Activated T-helper 2 cell treated with anti-CD3 and anti-CD28 coated beads, Interferon-gamma antibody, Interleukin-2, Interleukin-4, amounts not matched to agents 10 μg/mL and 5 μg/mL and 100 μg/mL, durations not matched to agents 14 hours and 24 hours and 36 hours (primary cell): ENCODE data around the gene RAPH1. TPM values are rescaled to one million over a fixed set of nuclear protein-coding genes. Genes with fewer than 3 reads are reported as not detected.
"Not testable (repeated sequence)": the region's sequence is repeated elsewhere in the genome, so short reads cannot be mapped to it uniquely, and the experiment has no call there.

Experiments used
- DNase-seq: peaks from one replicate; pipeline ENCODE4 v3.0.0; 2021; ENCODE audit warnings: low spot score
- H3K27ac Mint-ChIP-seq: one replicate; pipeline ENCODE4 v1.8.0; 2021; ENCODE audit warnings: mixed read lengths
- H3K27me3 Mint-ChIP-seq: one replicate; pipeline ENCODE4 v1.8.0; 2021; ENCODE audit warnings: low read depth, mixed read lengths
- H3K36me3 Mint-ChIP-seq: one replicate; pipeline ENCODE4 v1.8.0; 2021; ENCODE audit warnings: low read depth, mixed read lengths
- H3K4me1 Mint-ChIP-seq: one replicate; pipeline ENCODE4 v1.8.0; 2021; ENCODE audit warnings: low read depth, mixed read lengths
- H3K4me3 Mint-ChIP-seq: one replicate; pipeline ENCODE4 v1.8.0; 2021; ENCODE audit warnings: low read depth, mild to moderate bottlenecking, moderate library complexity, mixed read lengths
- H3K9me3 Mint-ChIP-seq: one replicate; pipeline ENCODE4 v1.8.0; 2021; ENCODE audit warnings: mixed read lengths
- intact Hi-C: fragments of 100-400 bp; cut with micrococcal nuclease; formaldehyde crosslinking; loops from one replicate; pipeline ENCODE4 v1.15.1; 2023
- total RNA-seq: library from RNA; stranded (reverse); gene quantifications from 2 replicates; pipeline ENCODE4 v1.2.3, GENCODE V29; 2022

Gene RAPH1
- total RNA-seq, 1 donor from 2014 or later, result 2.8 TPM

DNA sequence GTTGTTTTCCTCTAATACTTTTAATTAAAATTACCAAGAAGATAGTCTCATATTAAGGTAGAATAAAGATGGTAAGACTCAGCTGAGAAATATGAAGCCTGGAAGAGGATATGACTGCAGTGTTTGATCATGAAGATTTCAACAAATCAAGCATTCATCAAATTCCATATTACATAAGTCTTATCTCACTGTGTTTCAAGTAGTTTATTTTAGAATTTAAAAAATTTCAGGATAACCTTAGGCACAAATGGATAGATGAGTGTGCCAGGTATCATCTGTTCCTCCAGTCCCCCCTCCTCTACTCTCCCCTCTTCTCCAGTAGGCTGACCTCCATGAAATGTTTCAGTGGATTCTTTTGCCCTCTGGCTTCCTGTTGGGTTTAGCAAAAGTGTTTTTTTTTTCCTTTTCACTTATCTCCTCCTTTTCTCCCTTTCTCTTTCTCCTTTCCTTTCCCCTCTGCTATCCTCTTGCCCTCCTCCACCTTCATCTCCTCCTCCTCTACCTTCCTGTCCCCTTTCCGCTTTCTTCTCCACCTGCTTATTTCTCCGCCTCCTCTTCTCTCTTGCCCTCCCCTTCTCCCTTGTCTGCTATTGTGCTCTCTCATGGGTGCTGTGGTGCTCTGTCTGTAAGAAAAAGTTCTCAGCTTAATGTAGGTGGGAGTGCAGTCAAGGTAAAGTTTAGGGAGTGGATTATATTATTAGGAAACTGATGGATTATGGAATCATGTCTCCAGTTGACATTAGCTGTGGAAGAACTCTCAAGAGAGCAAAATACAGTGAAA is 134.1 kb downstream of the RAPH1 start:
- no peaks in the 10 kb centered on the region for H3K27me3 Mint-ChIP-seq
- peaks cover 23% of the 10 kb centered on the region for H3K36me3 Mint-ChIP-seq
- intact Hi-C loops, result no loop called here

DNA sequence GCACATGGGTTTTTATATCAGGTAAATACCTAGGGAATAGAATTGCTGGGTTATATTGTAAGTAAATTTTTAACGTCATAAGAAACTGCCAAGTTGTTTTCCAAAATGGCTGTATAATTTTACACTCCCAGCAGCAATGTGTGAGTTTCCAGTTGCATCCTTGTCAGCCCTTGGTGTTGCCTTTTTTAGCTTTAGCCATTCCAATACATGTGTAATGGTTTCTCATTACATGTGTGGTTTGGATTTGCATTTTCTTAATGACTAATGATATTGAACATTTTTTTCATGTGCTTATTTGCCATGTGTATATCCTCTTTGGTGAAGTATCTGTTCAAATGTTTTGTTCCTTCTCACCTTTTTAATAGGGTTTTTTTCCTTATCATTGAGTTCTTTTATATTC is 136.1 kb downstream of the RAPH1 start:
- no peak for DNase-seq
- no peaks in the 10 kb centered on the region for H3K4me1 Mint-ChIP-seq
- peaks cover 23% of the 10 kb centered on the region for H3K36me3 Mint-ChIP-seq
- intact Hi-C loops, result no loop called here
- H3K9me3 Mint-ChIP-seq, result peaks cover 7% of the 10 kb centered on the region
- no peaks in the 10 kb centered on the region for H3K27me3 Mint-ChIP-seq
- no peak overlapping the region for H3K4me3 Mint-ChIP-seq
- H3K27ac Mint-ChIP-seq, result no peak overlapping the region

More for the DNA sequence above, 134.1 kb downstream of the RAPH1 start:
- no peak for DNase-seq
- Mint-ChIP-seq H3K9me3 (peaks cover 7% of the 10 kb centered on the region), H3K4me1 (peaks cover 4% of the 10 kb centered on the region), H3K27ac (no peak overlapping the region), H3K4me3 (no peak overlapping the region)

DNA sequence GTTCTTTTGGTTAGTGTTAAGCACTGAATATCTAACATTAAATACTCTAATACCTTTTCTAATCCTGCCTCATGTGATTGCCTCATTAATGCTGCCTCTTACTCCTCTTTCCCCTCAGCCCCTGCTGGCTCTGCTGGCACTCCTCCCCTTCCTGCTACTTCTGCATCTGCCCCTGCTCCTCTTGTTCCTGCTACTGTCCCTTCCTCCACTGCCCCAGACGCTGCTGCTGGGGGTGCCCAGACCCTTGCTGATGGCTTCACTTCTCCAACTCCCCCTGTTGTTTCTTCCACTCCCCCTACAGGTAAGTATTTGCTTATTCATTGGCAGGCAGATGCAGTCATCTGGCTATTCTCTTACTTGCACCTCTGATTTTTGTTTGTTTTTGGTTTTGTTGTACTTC is 138.4 kb downstream of the RAPH1 start:
- Mint-ChIP-seq H3K27ac (no peak overlapping the region), H3K4me1 (no peaks in the 10 kb centered on the region), H3K27me3 (no peaks in the 10 kb centered on the region), H3K36me3 (peaks cover 27% of the 10 kb centered on the region), H3K4me3 (no peak overlapping the region), H3K9me3 (peaks cover 7% of the 10 kb centered on the region)
- DNase-seq, result no peak
- intact Hi-C loops, result no loop called here

DNA sequence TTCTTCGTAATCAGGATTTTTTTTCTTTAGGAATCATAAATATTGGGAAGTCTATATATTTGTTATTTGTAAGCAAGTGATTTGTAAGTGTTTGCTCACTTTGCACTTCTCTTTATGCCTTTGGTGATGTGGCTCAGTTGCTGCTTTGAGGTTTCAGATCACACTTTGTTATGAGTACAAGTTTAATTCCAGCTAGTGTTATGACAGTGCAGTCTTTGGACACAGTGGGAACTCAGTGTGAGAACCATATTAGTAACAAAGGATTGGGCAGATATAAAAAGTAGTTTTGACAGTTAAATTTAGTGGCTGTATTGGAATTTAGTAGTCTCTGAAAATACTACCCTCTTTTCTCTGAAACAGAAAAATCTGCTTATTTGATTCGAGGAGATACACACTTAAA is 139.2 kb downstream of the RAPH1 start:
- peaks cover 27% of the 10 kb centered on the region for H3K36me3 Mint-ChIP-seq
- H3K9me3 Mint-ChIP-seq, result peaks cover 7% of the 10 kb centered on the region
- H3K27me3 Mint-ChIP-seq, result no peaks in the 10 kb centered on the region
- DNase-seq, result no peak
- no peaks in the 10 kb centered on the region for H3K4me1 Mint-ChIP-seq
- no peak overlapping the region for H3K4me3 Mint-ChIP-seq
- intact Hi-C loops, result no loop called here
- H3K27ac Mint-ChIP-seq, result no peak overlapping the region

DNA sequence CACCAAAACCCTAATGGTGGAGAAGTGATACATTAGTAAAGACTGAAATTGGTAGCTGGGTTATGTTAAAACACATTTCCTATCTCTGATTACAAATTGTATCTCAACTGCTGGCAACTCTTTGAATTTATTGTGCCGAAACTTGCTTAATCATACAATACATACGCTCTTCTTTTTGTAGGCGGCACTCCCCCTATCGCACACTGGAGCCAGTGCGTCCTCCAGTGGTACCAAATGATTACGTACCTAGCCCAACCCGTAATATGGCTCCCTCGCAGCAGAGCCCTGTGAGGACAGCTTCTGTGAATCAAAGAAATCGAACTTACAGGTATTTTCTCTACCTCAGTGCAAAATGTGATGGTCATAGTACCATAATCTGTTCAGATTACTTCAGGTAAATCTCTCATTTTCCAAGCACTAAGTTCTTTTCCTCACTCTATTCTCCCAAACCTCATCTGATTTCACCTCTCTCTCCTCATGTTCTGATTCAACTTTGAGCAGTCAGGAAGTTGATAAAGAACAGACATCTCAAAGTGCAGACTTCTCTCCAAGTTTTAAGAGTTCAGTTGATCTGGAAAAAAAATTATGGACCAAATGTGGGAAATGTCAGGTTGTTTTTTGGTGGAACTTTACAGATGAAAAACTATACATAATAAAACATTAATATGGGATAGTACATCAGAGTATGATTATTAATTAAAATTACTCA is 140.4 kb downstream of the RAPH1 start:
- Mint-ChIP-seq H3K9me3 (peaks cover 7% of the 10 kb centered on the region), H3K4me3 (no peak overlapping the region), H3K27me3 (no peaks in the 10 kb centered on the region), H3K4me1 (no peaks in the 10 kb centered on the region), H3K27ac (no peak overlapping the region), H3K36me3 (peaks cover 30% of the 10 kb centered on the region)
- DNase-seq, result no peak
- intact Hi-C loops, result no loop called here

DNA sequence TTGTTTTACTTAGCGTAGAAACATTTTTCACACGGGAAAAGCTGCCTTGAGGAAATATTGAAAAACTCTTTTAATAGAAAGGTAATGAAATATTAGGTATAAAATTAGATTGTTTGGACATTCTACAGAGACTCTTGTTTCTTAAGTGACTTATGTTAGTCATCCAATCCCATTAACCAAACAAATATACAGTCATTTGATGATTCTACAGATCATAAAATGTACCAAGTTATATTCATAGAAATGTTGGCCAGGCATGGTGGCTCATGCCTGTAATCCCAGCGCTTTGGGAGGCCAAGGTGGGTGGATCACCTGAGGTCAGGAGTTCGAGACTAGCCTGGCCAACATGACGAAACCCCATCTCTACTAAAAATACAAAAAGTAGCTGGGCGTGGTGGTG is 146.9 kb downstream of the RAPH1 start:
- H3K9me3 Mint-ChIP-seq, H3K36me3 Mint-ChIP-seq, intact Hi-C loops, H3K4me1 Mint-ChIP-seq, DNase-seq, H3K4me3 Mint-ChIP-seq, H3K27me3 Mint-ChIP-seq, H3K27ac Mint-ChIP-seq: not testable (repeated sequence)

DNA sequence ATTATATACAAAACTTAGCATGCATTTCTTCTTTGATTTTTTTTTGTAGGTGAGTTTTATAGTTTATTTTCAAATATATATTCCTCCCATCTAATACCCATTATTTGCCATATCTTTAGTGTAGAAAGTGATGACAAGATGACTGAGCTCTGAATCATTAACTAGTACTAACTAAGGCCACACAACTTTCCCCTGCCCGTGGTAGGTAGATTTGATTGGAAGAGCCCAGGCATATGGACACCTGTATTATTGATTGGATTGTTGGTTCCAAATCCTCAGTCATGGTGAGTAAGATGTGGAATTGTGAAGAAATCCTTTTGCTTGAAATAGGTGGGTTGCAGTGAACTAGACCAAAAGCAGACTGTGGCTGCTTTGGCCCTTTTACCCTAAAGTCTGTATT is 152.1 kb downstream of the RAPH1 start:
- Mint-ChIP-seq H3K9me3 (no peaks in the 10 kb centered on the region), H3K27me3 (no peaks in the 10 kb centered on the region), H3K27ac (no peak overlapping the region), H3K4me3 (no peak overlapping the region), H3K4me1 (no peaks in the 10 kb centered on the region), H3K36me3 (peaks cover 7% of the 10 kb centered on the region)
- no peak for DNase-seq
- intact Hi-C loops, result no loop called here

DNA sequence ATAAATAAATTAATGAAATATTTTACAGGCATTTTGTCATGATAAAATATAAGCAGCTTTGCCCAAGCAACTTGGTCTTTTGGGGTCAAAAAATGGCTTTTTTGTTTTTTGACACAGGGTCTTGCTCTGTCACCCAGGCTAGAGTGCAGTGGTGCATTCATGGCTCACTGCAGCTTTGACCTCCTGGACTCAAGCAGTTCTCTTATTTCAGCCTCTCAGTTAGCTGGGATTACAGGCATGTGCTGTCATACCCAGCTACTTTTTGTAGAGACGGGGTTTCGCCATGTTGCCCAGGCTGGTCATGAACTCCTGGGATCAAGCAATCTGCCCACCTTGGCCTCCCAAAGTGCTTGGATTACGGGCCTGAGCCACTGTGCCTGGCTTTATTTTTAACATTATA is 155.9 kb downstream of the RAPH1 start:
- Mint-ChIP-seq H3K27ac (no peak overlapping the region), H3K4me1 (no peaks in the 10 kb centered on the region), H3K4me3 (no peak overlapping the region), H3K9me3 (no peaks in the 10 kb centered on the region), H3K27me3 (no peaks in the 10 kb centered on the region), H3K36me3 (peaks cover 7% of the 10 kb centered on the region)
- no peak for DNase-seq
- intact Hi-C loops, result no loop called here

DNA sequence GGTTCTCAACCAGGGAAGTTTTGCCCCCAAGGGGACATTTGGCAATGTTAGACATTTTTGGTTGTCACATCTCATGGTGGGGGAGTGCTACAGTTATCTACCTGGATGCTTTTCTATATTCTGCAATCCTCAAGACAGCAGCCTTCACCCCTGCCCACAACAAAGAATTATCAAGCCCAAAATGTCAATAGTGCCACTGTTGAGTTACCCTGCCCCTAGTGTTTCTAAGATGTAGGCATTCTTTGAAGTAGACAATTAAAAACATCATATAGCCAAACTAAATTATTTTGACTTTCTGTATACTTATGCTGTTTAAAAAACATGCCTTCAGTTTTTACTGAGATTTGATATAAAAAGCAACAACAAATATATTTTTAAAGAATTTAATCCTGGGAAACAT is 158.9 kb downstream of the RAPH1 start:
- H3K4me1 Mint-ChIP-seq, result no peaks in the 10 kb centered on the region

DNA sequence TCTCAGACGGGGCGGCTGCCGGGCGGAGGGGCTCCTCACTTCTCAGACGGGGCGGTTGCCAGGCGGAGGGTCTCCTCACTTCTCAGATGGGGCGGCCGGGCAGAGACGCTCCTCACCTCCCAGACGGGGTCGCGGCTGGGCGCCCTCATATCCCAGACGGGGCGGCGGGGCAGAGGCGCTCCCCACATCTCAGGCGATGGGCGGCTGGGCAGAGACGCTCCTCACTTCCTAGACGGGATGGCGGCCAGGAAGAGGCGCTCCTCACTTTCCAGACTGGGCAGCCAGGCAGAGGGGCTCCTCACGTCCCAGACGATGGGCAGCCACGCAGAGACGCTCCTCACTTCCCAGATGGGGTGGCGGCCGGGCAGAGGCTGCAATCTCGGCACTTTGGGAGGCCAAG is 162.4 kb downstream of the RAPH1 start:
- H3K27ac Mint-ChIP-seq, H3K4me3 Mint-ChIP-seq, H3K9me3 Mint-ChIP-seq, intact Hi-C loops, H3K27me3 Mint-ChIP-seq, DNase-seq, H3K36me3 Mint-ChIP-seq, H3K4me1 Mint-ChIP-seq: not testable (repeated sequence)

More for the DNA sequence above, 158.9 kb downstream of the RAPH1 start:
- intact Hi-C loops, result no loop called here
- Mint-ChIP-seq H3K36me3 (peaks cover 3% of the 10 kb centered on the region), H3K27ac (no peak overlapping the region), H3K9me3 (no peaks in the 10 kb centered on the region), H3K27me3 (no peaks in the 10 kb centered on the region), H3K4me3 (no peak overlapping the region)
- DNase-seq, result no peak

DNA sequence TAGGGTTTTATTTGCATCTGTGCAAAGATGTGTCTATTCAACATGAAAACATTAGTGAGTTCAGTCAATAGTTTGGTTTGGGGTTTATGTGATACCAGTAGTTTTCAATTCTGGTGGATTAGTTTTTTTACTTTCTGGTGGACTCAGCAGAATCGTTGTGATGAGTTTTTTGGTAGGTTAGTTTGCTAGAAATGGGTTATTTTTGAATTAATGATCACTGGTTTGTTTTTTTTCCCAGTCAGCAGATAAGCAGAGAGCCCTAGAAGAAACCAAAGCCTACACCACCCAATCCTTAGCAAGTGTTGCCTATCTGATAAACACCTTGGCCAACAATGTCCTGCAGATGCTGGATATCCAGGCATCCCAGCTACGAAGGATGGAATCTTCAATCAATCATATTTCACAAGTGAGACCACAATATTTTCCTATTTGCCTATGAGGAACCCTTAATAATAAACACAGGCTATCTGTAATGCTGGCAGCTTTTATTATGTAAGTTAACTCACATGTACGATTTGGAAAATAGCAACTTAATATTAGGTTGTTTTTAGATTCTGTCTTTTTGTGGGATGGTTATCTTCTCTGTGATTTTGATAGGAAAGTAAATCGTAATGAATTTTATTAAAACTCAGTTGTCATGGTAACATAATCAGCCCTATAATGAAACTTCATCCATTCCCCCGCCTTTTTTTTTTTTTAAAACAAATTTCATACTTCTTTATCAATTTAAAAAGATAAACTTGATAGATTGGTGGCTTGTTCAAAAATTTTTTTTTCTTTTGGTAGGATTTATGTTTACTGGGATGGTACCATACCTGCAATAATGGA is 168.2 kb downstream of the RAPH1 start:
- Mint-ChIP-seq H3K36me3 (peaks cover 3% of the 10 kb centered on the region), H3K27me3 (no peaks in the 10 kb centered on the region), H3K4me3 (no peak overlapping the region), H3K4me1 (no peaks in the 10 kb centered on the region), H3K27ac (no peak overlapping the region), H3K9me3 (no peaks in the 10 kb centered on the region)
- intact Hi-C loops, result no loop called here
- DNase-seq, result no peak

DNA sequence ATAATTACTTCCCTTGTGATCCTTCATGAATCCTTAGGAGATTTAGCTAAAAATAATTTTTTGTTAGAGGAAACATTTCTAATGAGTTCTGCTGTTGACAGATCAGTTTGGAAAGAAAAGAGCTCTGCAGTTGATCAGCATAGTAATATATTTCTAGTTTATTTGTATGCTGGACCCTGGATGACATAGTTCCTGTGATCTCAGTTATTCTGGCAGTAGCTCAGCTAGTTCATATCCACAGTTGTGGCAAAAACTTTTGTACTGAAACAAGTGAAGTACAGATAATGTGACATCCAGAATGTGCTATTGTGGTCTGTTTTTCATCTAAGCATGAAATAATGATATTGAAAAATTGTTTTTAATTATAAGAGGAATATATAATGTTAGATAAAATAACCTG is 173.2 kb downstream of the RAPH1 start:
- Mint-ChIP-seq H3K4me3 (no peak overlapping the region), H3K27ac (no peak overlapping the region), H3K9me3 (no peaks in the 10 kb centered on the region), H3K27me3 (no peaks in the 10 kb centered on the region), H3K4me1 (no peaks in the 10 kb centered on the region), H3K36me3 (peaks cover 4% of the 10 kb centered on the region)
- intact Hi-C loops, result no loop called here
- no peak for DNase-seq

DNA sequence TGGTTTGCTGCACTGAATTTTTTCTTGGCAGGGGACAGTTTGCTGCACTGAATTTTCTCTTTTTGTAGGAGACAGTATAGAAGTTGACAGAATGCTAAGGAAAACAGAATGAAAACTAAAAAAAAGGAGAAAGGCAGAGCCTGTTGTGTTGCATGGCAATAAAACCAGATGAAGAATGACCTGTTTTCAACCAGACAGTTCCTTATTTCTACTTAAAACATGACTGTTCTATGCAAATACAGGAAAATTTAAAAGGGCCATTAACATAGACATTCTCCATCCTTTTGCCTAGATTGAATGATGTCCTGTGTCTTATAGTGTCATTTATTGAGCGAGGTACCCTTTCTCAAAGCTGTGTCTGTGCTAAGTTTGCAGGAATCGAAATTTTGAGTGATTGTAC is 173.6 kb downstream of the RAPH1 start:
- Mint-ChIP-seq H3K27ac (no peak overlapping the region), H3K4me3 (no peak overlapping the region), H3K9me3 (no peaks in the 10 kb centered on the region), H3K36me3 (peaks cover 4% of the 10 kb centered on the region), H3K4me1 (no peaks in the 10 kb centered on the region), H3K27me3 (no peaks in the 10 kb centered on the region)
- intact Hi-C loops, result no loop called here
- DNase-seq, result no peak
